SU-DHL-6 (cell line): ENCODE measurements around the gene VAMP5.
"Not testable (repeated sequence)": the region's sequence is repeated elsewhere in the genome, so short reads cannot be mapped to it uniquely, and the experiment has no call there.

Experiments used
- H2AFZ ChIP-seq: fragments of 200-600 bp; sonication (generic); 2 replicates; pipeline ENCODE4 v1.6.1; 2014; ENCODE audit warnings: low read depth, mild to moderate bottlenecking, moderate library complexity, mixed read lengths, antibody characterized with exemption, low read length; ENCODE audit not compliant: severe bottlenecking
- H3F3A ChIP-seq: fragments of 200-600 bp; shearing (Covaris generic); 2 replicates; pipeline ENCODE4 v1.6.0; 2016; ENCODE audit warnings: antibody characterized with exemption, mild to moderate bottlenecking; ENCODE audit not compliant: insufficient read depth
- H3K27ac ChIP-seq: fragments of 200-600 bp; sonication (generic); 2 replicates; pipeline ENCODE4 v1.5.1; 2016; ENCODE audit warnings: low read depth, mild to moderate bottlenecking, low read length, moderate library complexity, mixed read lengths
- H3K27me3 ChIP-seq: fragments of 200-600 bp; sonication (generic), shearing (Covaris generic); 2 replicates; pipeline ENCODE4 v1.6.0; 2014; ENCODE audit warnings: mild to moderate bottlenecking, low read length
- H3K36me3 ChIP-seq: fragments of 200-600 bp; sonication (generic); 2 replicates; pipeline ENCODE4 v1.6.1; 2014; ENCODE audit warnings: mild to moderate bottlenecking, low read length, mixed read lengths
- H3K4me2 ChIP-seq: fragments of 300-600, 200-600 bp; shearing (Covaris generic), sonication (generic); 2 replicates; pipeline ENCODE4 v1.6.0; 2014; ENCODE audit warnings: low read length, low read depth, mild to moderate bottlenecking; ENCODE audit not compliant: poor library complexity, severe bottlenecking
- H3K4me3 ChIP-seq: fragments of 200-600 bp; sonication (generic); 2 replicates; pipeline ENCODE4 v1.5.1; 2014; ENCODE audit warnings: antibody characterized with exemption, low read length, mild to moderate bottlenecking, mixed read lengths; ENCODE audit not compliant: insufficient read depth, poor library complexity, severe bottlenecking
- H3K79me2 ChIP-seq: fragments of 200-600 bp; sonication (generic); 2 replicates; pipeline ENCODE4 v1.6.1; 2014; ENCODE audit warnings: mild to moderate bottlenecking, low read length, moderate library complexity; ENCODE audit not compliant: insufficient read depth
- H3K9ac ChIP-seq: fragments of 200-600 bp; sonication (generic); 2 replicates; pipeline ENCODE4 v1.7.0; 2014; ENCODE audit warnings: mild to moderate bottlenecking, low read length
- H3K9me2 ChIP-seq: fragments of 200-600 bp; sonication (generic); replicated peaks from 2 replicates; pipeline ENCODE4 v1.6.1; 2014; ENCODE audit warnings: low read length; ENCODE audit not compliant: insufficient read depth
- H3K9me3 ChIP-seq: fragments of 200-600 bp; sonication (generic); 2 replicates; pipeline ENCODE4 v1.6.1; 2014; ENCODE audit warnings: low read length, mixed read lengths; ENCODE audit not compliant: insufficient read depth
- H4K20me1 ChIP-seq: fragments of 200-600 bp; sonication (generic); 2 replicates; pipeline ENCODE4 v1.6.1; 2014; ENCODE audit warnings: low read depth, mild to moderate bottlenecking, antibody characterized with exemption, low read length, moderate library complexity, mixed read lengths
- EZH2phosphoT487 ChIP-seq: fragments of 200-600 bp; sonication (generic), shearing (Covaris generic); conservative IDR thresholded peaks from 2 replicates; pipeline ENCODE4 v1.6.1; 2018; ENCODE audit warnings: mild to moderate bottlenecking, antibody characterized with exemption, low read length, moderate library complexity, mixed read lengths
- TF ChIP-seq, protein P1 (sequence below): fragments of 200-600 bp; sonication (generic); IDR thresholded peaks from one replicate; pipeline ENCODE4 v1.5.1; 2017; ENCODE audit warnings: antibody characterized with exemption, mild to moderate bottlenecking, low read length, moderate library complexity; ENCODE audit not compliant: insufficient read depth, poor library complexity, severe bottlenecking

Gene VAMP5

DNA sequence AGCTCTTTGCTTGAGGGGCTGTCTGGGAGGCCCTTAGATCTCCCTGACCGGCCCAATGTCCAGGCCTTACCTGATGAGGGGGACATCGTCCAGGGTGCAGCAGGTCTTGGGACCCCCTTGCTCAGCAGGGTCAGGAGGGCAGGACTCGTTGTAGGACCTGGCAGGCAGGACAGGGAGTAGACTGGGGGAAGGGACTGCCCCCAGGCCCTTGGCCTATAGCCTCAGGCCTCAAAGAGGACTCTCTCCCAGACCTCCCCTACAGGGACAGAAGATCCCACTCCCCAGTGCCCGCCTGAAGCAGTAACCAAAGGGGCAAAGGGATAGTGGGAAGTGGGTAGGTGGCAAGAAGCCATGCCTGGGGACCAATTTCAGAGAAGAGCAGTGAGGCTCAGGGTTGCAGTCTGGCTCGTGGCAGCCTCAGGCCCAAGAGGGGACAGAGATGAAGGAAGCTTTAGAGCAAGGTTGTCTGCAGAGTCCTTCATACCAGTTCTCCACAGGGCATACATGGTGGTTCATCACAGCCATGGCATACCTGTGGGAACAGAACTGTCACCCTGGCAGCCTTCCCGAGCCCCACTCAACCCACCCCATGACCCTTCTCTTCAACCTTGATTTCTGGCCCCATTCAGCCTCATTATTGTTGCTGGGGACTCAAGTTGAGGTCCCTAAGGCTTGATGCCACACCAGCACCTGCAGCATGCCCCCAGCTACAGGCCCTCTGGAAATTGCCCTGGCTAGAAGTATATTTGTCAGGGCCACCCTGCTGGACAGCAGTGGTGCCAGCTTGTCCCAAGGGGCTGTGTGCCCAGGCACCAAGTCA is 16.9 kb downstream of the VAMP5 start:
- Histone ChIP-seq H3K79me2 (peaks cover 10% of the 10 kb centered on the region), H3K4me3 (no peak overlapping the region), H3K9ac (no peak overlapping the region), H3F3A (no peaks in the 10 kb centered on the region), H3K36me3 (no peaks in the 10 kb centered on the region), H3K27me3 (no peaks in the 10 kb centered on the region), H4K20me1 (no peaks in the 10 kb centered on the region), H3K9me2 (no peaks in the 10 kb centered on the region), H3K9me3 (no peaks in the 10 kb centered on the region), H3K4me2 (no peak overlapping the region), H2AFZ (no peak overlapping the region), H3K27ac (no peak overlapping the region)
- TF ChIP-seq, protein P1, sequence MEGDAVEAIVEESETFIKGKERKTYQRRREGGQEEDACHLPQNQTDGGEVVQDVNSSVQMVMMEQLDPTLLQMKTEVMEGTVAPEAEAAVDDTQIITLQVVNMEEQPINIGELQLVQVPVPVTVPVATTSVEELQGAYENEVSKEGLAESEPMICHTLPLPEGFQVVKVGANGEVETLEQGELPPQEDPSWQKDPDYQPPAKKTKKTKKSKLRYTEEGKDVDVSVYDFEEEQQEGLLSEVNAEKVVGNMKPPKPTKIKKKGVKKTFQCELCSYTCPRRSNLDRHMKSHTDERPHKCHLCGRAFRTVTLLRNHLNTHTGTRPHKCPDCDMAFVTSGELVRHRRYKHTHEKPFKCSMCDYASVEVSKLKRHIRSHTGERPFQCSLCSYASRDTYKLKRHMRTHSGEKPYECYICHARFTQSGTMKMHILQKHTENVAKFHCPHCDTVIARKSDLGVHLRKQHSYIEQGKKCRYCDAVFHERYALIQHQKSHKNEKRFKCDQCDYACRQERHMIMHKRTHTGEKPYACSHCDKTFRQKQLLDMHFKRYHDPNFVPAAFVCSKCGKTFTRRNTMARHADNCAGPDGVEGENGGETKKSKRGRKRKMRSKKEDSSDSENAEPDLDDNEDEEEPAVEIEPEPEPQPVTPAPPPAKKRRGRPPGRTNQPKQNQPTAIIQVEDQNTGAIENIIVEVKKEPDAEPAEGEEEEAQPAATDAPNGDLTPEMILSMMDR: no peak
- TF ChIP-seq EZH2phosphoT487: no peak

DNA sequence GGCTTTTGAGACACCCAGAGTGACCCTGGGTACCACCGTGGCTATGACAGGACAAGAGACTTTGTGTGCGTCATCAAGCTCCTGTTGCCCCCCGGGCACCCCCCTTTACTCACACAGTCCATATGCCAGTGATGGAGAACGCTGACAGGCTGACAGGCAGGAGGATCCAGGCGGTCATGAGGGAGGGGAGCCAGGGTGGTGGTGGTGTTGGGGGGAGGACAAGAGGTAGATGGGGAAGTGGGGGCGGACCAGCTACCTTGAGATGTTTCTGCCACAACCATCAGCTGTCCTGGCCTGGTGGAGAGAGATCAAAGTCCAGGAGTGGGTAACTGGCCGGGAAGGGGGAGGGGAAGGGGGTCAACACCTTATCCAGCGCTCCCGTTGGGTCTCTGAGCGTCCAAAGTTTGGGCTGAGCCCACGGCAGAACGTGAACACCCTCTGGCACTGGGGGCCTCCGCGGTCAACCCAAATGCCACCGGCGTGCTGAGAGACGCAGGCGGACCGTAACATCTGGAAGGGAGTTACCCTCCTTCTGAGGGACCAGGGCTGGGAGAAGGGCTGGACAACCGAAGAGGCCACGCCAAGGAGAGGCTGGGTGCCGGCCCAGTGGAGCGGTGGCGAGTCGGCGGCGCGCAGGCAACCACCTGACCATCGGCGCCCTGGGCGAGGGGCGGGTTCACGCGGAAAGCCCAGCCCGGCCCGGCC is 17.7 kb downstream of the VAMP5 start:
- H3F3A ChIP-seq: no peaks in the 10 kb centered on the region
- H3K27ac ChIP-seq: no peak overlapping the region
- TF ChIP-seq, protein P1: no peak
- no peak for TF ChIP-seq EZH2phosphoT487
- H3K4me2 ChIP-seq: peak overlapping the region; percentile 74
- no peaks in the 10 kb centered on the region for H3K9me2 ChIP-seq
- no peaks in the 10 kb centered on the region for H3K36me3 ChIP-seq
- H2AFZ ChIP-seq: no peak overlapping the region
- peak overlapping the region; percentile 67 for H3K4me3 ChIP-seq
- H3K27me3 ChIP-seq: no peaks in the 10 kb centered on the region
- H3K9me3 ChIP-seq: no peaks in the 10 kb centered on the region
- H3K79me2 ChIP-seq: peaks cover 2% of the 10 kb centered on the region; the same call in 1 of the 2 replicates
- H4K20me1 ChIP-seq: no peaks in the 10 kb centered on the region
- peak overlapping the region; percentile 56 for H3K9ac ChIP-seq

GRCh38 chr2:85602476-85603234 is 18.4 kb downstream of the VAMP5 start, which contains the start of gene TMEM150A:
TSS of gene TMEM150A (minus strand) at chr2:85602698. CDS start at chr2:85601948, 750 bp downstream.
- no peak for TF ChIP-seq EZH2phosphoT487
- TF ChIP-seq, protein P1: no peak
- Histone ChIP-seq H3K9me2 (no peaks in the 10 kb centered on the region), H3K4me3 (peak within 1 kb of the TSS; percentile 67), H4K20me1 (no peaks in the 10 kb centered on the region), H3K27ac (no peak within 1 kb of the TSS), H3K36me3 (no peaks in the 10 kb centered on the region), H3K9me3 (no peaks in the 10 kb centered on the region), H3K4me2 (peak within 1 kb of the TSS; percentile 74), H3K27me3 (no peaks in the 10 kb centered on the region), H3F3A (no peaks in the 10 kb centered on the region), H3K79me2 (no peaks in the 10 kb centered on the region), H3K9ac (peak within 1 kb of the TSS; percentile 56), H2AFZ (peak within 1 kb of the TSS; percentile 61)

GRCh38 chr2:85604133-85604444 is 19.9 kb downstream of the VAMP5 start:
- H3K9me2 ChIP-seq, H3K9ac ChIP-seq: not testable (repeated sequence)

More at GRCh38 chr2:85604133-85604444, 19.9 kb downstream of the VAMP5 start:
- not testable (repeated sequence) for H3K4me3 ChIP-seq, H3K27me3 ChIP-seq, H3K4me2 ChIP-seq, H3K9me3 ChIP-seq, H4K20me1 ChIP-seq, H2AFZ ChIP-seq, H3K27ac ChIP-seq, H3F3A ChIP-seq, H3K36me3 ChIP-seq, H3K79me2 ChIP-seq
